ENCODE measurements around the gene NFIX. TPM values are rescaled to one million over a fixed set of nuclear protein-coding genes. Genes with fewer than 3 reads are reported as not detected.

NFIX gene
- total RNA-seq, 4 donors from 2014 or later = 56.0 to 154 (median 79.4) TPM

DNA sequence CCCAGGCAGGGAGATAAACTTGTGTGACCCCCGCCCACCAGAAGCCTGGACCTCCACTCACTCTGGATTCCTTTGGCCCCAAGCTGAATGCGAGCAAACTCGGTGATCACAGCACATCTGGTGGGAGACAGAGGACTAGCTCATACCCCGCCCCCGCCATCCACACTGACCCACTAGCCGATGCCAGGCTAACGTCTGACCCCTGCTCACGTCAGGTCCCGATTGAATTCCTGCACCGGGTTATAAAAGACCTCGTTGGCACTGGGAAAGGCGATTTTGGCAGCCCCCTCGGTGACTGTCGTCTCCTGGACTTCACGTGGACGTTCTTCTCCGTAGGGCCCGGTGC, 120.6 kb downstream of the NFIX start:
- Histone ChIP-seq H3K4me1 (peaks cover 39 to 52% (median 48%) of the 10 kb centered on the region in 4 donors), H3K36me3 (peaks cover 0 to 36% (median 30%) of the 10 kb centered on the region in 4 donors), H3K9me3 (no peaks in the 10 kb centered on the region), H3K4me3 (peak overlapping the region; percentile 67 to 97 (median 94)), H3K27me3 (no peaks in the 10 kb centered on the region), H3K27ac (replicated peaks in 1 of 4) (peak overlapping the region; percentile 67 to 82 (median 74))
- WGBS = 3% methylated on average over 17 of the region's 18 CpGs
- intact Hi-C loops (cut with DNase I) = no loop called here
- no peak for DNase-seq (ENCODE audit: extremely low spot score)
- no peak for TF ChIP-seq POLR2AphosphoS5 (IDR thresholded peaks at IDR 0.05)
- TF ChIP-seq CTCF (IDR thresholded peaks at IDR 0.05) = no peak
- TF ChIP-seq EP300 (IDR thresholded peaks at IDR 0.05) = no peak
- TF ChIP-seq POLR2A (IDR thresholded peaks at IDR 0.05; ENCODE audit: low read depth) = no peak

DNA sequence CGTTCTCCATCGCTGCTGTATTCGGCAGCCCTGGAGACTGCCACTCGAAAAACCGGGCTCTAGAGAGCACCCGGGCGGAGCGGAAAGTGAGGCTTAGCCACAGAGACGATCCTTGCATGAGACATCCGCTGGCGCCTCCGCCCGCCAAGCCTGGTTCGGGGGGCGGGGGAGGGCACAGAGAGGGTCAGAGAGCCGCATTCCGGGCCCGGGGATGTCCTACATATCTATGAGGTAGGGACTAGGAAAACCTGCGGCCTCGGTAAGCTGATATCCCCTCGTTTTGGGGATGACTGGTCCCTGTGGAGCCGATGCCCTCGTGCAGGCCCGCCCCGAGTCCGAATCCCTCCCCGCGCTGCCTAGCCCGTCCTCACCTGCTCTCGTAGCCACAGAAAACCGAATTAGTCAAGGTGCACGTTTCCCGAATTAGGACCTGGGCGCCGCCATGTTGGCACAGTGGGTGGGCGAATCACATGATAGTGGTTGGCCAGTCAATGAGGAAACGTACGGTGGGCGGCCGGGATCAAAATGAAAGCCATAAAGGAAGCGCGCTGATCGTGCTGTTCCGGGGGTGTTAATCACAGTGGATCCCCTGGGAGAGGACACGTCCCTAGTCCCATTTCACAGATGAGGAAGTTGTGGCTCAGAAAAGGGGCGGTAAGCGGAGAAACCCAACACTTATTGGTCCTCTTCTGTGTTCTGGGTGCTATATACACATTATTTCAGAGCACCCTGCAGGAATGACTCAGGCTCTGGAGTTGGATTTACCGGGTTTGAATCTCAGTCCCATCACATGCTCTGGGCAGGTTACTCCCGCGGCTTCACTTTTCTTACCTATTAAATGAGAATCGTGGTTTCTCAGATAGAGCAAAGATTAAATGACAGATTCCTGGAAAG, 121.3 kb downstream of the NFIX start, which contains the start of gene TRMT1:
TSS of gene TRMT1 (minus strand) at position 459 of the 894 bp plus-strand sequence. CDS start at position 118, 341 bp downstream.
- peaks cover 0 to 36% (median 30%) of the 10 kb centered on the region in 4 donors for H3K36me3 ChIP-seq
- peak within 1 kb of the TSS; percentile 67 to 82 (median 74) for H3K27ac ChIP-seq (replicated peaks in 1 of 4)
- no peak for TF ChIP-seq EP300 (IDR thresholded peaks at IDR 0.05)
- no peak for TF ChIP-seq POLR2A (IDR thresholded peaks at IDR 0.05; ENCODE audit: low read depth)
- TF ChIP-seq POLR2AphosphoS5 (IDR thresholded peaks at IDR 0.05) = peak; percentile 82 to 92
- TF ChIP-seq CTCF (IDR thresholded peaks at IDR 0.05) = no peak
- no peaks in the 10 kb centered on the region for H3K9me3 ChIP-seq
- peak within 1 kb of the TSS; percentile 67 to 97 (median 94) for H3K4me3 ChIP-seq
- intact Hi-C loops (cut with DNase I) = no loop called here
- 1% methylated on average over 40 of the region's 51 CpGs for WGBS
- H3K4me1 ChIP-seq = peaks cover 39 to 58% (median 54%) of the 10 kb centered on the region in 4 donors
- H3K27me3 ChIP-seq = no peaks in the 10 kb centered on the region
- peak; percentile 98 for DNase-seq (ENCODE audit: extremely low spot score)

GRCh38 chr19:13117176-13117771, 122.0 kb downstream of the NFIX start:
- Histone ChIP-seq H3K27me3 (no peaks in the 10 kb centered on the region), H3K27ac (replicated peaks in 1 of 4) (peak overlapping the region; percentile 67 to 82 (median 74)), H3K36me3 (peaks cover 0 to 34% (median 30%) of the 10 kb centered on the region in 4 donors), H3K4me1 (peaks cover 39 to 62% (median 57%) of the 10 kb centered on the region in 4 donors), H3K9me3 (no peaks in the 10 kb centered on the region), H3K4me3 (peak overlapping the region; percentile 67 to 97 (median 94))
- no peak for DNase-seq (ENCODE audit: extremely low spot score)
- WGBS = 12% methylated on average over 20 of the region's 20 CpGs
- intact Hi-C loops (cut with DNase I) = no loop called here
- TF ChIP-seq EP300 (IDR thresholded peaks at IDR 0.05) = no peak
- no peak for TF ChIP-seq CTCF (IDR thresholded peaks at IDR 0.05)
- TF ChIP-seq POLR2AphosphoS5 (IDR thresholded peaks at IDR 0.05) = no peak
- no peak for TF ChIP-seq POLR2A (IDR thresholded peaks at IDR 0.05; ENCODE audit: low read depth)

- intact Hi-C loops (cut with DNase I) = no loop called here
- WGBS = 8% methylated on average over 18 of the region's 65 CpGs
- Histone ChIP-seq H3K27ac (replicated peaks in 1 of 4) (peak within 1 kb of the TSS; percentile 68 to 82 (median 74)), H3K36me3 (peaks cover 0 to 27% (median 23%) of the 10 kb centered on the region in 4 donors), H3K9me3 (no peaks in the 10 kb centered on the region), H3K27me3 (no peaks in the 10 kb centered on the region), H3K4me1 (peaks cover 39 to 62% (median 57%) of the 10 kb centered on the region in 4 donors), H3K4me3 (peak within 1 kb of the TSS; percentile 67 to 97 (median 94))
- TF ChIP-seq CTCF (IDR thresholded peaks at IDR 0.05) (peak in 1 of 3 experiments; percentile 13), EP300 (IDR thresholded peaks at IDR 0.05) (no peak), POLR2AphosphoS5 (IDR thresholded peaks at IDR 0.05) (peak in 1 of 2 donors; percentile 66), POLR2A (IDR thresholded peaks at IDR 0.05; ENCODE audit: low read depth) (no peak)
- DNase-seq (ENCODE audit: extremely low spot score) = no peak
These were observed 122.6 kb downstream of the NFIX start, which contains the start of gene NACC1 for GRCh38 chr19:13117772-13118423. Gene NACC1 (plus strand): TSS chr19:13118264. CDS start chr19:13135208, 16,944 bp downstream.
